Measurements from ENCODE around the gene UCN3.

Gene UCN3

GRCh38 chr10:5423771-5424170 is 59.0 kb downstream of the UCN3 start:
- H3K9ac ChIP-seq (ENCODE audit: insufficient read length) = no peak overlapping the region
- no peak overlapping the region for H3K4me3 ChIP-seq
- H3K36me3 ChIP-seq (ENCODE audit: insufficient read depth, low read length) = no peaks in the 10 kb centered on the region
- H3K27ac ChIP-seq = no peak overlapping the region
- TF ChIP-seq POLR2AphosphoS5 (IDR thresholded peaks at IDR 0.05; ENCODE audit: borderline replicate concordance, low read depth, low read length) (no peak), FOXP2 (optimal IDR thresholded peaks at IDR 0.05; ENCODE audit: control extremely low read depth, extremely low read length, insufficient read depth) (no peak), EZH2 (IDR thresholded peaks at IDR 0.05) (no peak)
- DNase-seq (ENCODE audit: low read depth, low spot score) = no peak
- H3K9me3 ChIP-seq (ENCODE audit: low read depth, low read length) = no peaks in the 10 kb centered on the region

All from SK-N-MC (cell line).